DMS53 (cell line): ENCODE data around the gene STRN3.
A peak's percentile ranks its signal among the peaks of the same experiment; 100 is the strongest.
"Not testable (repeated sequence)": the region's sequence is repeated elsewhere in the genome, so short reads cannot be mapped to it uniquely, and the experiment has no call there.

ENCODE experiments used
- DNase-seq: peaks from one replicate; lab custom pipeline; 2025; lab: John Stamatoyannopoulos, UW

The STRN3 gene

DNA sequence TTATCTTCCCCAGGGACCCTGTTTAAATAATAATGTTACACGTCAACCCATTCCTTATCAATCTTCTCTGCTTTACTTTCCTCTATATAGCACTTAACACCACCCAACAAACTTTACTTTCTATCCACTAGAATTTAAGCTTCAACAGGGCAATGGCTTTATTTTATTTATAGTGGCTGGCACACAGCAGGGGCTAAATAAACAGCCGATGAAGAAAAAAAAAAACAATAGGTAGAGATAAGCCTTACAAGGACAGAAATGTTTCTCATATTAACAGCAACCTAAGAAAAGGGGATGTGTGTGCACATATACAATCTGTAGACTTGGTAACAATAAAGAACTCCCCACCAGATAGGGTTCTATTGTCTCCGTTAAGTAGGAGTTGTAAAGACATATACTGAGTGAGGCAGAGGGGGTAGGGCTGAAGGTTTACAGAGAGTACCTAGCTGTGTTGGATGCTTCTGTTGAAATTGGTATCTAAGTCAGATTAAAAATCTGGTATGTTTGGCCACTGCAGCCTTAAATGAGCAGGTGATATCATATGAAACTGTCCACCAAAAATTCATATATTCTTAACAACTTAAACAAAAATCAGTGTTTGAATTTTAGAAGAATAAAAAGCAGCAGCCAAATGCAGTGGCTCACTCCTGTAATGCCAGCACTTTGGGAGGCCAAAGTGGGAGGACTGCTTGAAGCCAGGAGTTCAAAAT lies 25.4 kb downstream of the STRN3 start:
- DNase-seq: no peak

DNA sequence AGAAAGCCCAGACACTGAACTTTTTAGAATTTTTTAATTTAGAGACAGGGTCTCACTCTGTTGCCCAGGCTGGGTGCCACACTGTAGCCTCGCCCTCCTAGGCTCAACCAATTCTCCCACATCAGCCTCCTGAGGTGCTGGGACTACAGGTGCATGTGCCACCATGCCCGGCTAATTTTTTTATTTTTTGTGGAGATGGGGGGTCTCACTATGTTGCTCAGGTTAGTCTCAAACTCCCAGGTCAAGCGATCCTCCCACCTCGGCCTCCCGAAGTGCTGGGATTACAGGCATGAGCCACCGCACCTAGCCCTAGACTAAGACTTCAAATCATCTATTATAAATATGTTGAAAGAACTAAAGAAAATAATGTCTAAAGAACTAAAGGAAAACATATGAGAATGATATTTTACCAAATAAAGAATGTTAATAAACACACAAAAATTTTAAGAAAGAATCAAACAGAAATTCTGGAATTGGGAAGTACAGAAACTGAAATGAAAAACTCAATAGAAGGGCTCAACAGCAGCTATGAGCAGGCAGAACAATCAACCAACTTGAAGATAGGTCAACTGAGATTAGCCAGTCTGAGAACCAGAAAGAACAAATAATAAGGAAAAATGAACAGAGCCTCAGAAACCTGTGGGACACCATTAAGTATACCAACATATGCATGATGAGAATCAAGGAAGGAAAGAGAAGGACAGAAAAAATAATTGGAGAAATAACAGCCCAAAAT lies 27.0 kb downstream of the STRN3 start:
- no peak for DNase-seq

DNA sequence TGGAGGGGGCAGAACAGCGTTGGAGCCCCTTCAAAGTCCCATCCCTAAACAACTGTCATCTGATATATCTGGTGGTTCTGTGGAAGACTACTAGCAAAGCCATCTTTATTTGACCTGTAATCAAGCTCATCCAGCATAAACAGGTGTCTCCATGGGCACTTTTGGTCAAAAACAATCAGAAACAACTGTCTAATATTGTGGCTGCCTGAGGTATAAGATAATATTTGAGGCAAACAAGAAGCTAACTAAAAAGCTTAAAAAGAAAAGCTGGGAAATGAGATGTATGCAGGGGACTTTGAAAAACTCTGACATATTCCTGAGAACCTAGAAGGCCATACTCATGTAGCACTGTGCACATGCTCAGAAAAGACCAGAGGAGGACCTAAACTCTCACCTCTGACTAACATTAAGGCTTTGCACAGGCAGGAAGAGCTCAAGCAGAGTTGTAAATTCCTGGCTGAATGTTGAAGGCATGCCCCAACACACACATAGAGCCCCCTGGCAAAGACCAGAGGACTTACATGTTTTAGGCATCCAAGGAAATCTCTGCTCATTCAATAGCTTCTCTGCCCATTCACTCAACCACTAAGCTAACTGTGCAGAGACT lies 28.0 kb downstream of the STRN3 start:
- DNase-seq: no peak

DNA sequence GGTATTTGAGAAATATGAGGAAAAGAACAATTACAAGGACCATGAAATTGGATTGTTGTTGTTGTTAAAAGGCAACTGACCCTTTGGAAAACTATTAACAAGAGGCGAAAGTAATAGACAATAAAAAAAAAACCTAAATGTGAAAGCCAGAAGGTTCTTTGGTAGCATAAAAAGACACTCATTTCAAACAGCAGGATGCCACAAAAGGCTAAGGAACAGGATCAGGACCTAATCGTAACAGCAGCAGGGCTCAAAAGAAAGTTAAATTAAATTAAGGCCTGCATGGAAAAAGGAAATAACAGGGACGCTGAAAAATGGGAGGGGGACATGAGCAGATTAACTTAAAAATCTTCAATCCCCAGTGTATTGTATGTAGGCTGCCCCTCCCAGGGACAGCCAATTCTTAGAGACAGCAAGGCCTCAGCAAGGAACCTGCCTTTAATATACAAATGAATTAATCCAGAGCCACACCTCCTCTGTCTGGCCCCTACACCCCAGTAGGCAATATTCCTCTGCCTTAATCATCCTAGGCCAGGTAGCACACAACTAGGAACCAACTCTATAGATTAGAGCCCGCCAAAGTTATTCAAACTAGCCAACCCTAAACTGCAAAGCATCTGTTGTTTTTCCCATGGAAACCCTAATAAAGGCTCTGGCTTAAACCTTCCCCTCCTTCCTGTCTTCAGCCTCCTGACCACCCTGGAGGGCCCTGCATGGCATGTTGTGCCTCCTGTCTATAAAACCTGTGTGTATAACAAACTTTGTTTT lies 29.1 kb downstream of the STRN3 start:
- DNase-seq: no peak

DNA sequence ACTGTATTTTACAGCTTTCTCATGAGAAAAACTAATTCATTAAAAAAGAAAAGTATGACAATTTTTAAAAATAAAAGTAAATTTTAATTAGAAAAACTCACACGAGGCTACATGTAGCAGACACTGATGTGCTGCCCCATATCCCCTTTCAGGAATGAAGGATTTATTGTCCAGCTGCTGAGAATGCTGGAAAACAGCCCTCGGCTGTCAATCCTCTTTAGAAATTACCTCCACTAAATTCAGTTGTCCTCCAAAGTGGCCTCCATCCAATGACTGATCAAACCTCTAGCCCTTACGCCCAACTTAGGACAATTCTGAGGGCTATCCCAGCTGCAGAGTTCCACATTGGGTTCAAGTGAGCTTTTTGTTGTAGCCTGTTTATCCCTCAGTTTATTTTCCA lies 30.5 kb downstream of the STRN3 start:
- DNase-seq: no peak

DNA sequence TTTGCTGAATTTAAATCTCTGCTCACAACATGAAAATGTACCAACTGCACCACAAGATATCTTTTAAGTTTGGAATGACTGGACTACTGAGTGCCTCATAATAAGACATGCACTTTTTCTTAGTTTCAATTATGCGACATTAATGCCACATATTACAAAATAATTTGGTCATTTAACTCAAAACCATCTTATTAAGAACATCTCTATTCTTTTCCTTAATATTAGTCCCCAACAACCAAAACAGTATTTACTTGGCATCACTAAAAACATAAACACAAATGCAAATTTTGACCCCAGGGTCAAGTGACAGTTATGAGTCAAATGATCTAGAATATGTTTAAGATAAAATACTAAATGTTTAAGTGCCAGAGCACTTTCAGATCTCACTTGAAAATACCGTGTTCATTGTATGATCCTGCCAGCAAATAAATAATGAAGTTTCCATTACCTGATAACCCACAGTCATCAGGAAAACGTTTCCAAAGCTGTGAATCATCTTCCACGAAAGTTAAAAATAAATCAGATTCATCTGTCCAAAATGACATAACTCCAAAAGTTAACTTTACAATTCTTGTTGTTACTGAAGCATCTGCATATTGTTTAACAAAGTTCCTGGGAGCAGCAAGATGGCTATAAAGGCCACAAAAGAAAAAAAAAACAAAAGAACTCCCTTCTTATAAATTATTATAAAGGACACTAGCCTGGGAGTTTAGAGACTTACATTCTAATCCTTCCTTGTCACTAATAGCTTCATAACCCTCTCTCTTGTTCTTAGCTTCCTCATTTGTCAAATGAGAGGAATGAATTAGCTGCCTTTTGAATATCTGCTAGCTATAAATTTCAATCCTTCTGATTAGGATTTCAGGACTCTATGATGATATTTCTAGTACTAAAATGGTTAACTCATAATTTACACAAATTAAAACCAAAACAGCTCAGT lies 31.2 kb downstream of the STRN3 start:
- DNase-seq: no peak

DNA sequence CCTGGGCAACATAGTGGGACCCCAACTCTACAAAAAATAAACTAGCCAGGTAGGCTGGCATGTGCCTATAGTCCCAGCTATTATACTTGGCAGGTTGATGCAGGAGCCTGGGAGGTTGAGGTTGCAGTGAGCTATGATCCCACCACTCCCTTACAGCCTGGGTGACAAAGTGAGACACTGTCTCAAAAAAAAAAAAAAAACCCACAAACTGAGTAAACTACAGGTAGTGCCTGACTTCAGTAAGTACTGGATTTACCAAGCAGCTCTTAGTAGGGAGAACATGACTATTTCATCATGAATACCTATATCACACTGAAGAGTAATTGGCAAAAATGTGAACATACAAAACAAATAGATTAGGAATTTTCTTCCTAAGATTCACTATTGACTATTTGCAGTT lies 33.1 kb downstream of the STRN3 start:
- no peak for DNase-seq

DNA sequence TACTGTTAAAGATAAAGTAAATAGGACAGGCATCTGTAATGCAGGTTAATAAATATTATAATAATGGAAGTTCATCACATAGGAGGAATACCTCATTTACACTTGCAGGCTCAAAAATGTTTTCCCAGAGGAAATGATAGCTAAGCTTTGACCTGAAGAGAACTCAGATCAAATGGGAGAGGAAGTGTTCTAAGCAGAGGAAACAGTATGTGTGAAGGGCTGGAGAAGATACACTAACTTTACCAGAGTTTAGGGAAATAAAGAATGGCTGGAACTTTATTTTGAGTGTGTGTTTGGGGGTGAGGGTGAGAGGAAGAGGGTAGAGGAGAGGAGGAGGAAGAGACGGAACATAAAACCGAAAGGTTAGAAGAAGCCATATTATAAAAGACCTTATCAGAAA lies 34.8 kb downstream of the STRN3 start:
- DNase-seq: no peak

DNA sequence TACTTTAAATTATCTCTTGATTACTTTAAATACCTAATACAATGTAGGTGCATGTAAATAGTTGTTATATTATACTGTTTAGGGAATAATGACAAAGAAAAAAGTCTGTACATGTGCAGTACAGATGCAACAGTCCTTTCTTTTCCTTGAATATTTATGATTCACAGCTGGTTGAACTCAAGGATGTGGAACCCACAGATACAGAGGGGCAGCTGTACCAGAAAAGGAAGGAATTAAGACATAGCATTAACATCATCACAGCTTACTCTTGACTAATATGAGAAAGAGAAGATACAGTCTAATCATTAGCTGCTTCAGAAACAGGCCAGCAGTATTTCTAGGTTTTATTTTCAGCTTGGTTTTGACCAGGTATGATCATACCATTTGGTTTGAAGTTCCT lies 35.4 kb downstream of the STRN3 start:
- DNase-seq: no peak

DNA sequence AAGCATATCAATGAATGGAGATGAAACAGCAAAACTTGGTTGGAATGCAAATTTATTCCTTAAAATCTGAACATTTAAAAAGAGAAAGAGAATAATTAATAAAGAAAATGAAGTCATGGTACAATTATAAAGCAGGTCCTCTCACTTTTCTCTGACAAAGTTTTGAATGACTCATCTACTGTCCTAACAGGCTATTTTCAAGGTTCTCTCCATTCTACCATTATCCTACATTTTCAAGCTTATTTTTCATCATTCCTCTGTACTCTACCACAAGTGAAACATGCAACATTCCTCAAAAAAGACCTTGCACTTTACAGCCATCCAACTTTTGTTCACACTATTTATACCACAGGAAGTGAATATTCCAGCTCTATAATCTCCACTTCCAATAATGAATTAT lies 37.7 kb downstream of the STRN3 start:
- no peak for DNase-seq

DNA sequence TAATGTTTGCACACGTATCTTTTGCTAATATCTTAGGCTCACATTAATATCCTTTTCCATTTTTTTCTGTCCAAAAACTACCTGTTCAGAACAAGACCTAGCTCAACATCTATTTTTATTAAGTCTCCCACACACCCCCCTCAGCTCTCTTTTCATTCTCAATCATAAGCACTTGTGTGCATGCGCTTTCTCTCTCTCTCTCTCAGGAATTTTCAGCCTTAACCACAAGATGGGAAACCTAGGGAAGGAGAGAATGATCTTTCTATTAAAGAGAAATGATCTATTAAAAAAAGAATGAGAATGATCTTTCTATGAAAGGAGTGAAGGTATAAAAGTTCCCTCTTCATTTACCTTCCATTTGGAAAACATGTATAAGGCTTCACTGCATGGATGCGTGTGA lies 40.4 kb downstream of the STRN3 start:
- DNase-seq: no peak

DNA sequence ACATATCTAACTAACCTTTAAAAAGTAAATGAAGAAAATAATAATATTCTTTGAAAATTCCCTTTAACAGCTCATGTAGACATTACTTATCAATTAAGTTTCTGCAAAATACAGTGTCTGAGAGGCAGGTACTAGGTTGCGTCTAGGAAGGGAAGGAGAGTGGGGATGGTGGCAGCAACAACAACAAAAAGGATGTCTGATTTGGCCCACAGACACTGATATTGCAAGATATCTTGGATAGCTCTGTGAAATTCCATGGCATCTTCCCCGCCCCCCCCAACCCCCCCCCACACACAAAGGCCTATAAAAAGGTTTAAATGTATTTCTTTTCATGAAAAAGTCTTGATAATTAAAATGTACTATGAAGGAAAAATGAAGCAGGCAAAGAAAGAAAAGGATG lies 42.3 kb downstream of the STRN3 start:
- no peak for DNase-seq

DNA sequence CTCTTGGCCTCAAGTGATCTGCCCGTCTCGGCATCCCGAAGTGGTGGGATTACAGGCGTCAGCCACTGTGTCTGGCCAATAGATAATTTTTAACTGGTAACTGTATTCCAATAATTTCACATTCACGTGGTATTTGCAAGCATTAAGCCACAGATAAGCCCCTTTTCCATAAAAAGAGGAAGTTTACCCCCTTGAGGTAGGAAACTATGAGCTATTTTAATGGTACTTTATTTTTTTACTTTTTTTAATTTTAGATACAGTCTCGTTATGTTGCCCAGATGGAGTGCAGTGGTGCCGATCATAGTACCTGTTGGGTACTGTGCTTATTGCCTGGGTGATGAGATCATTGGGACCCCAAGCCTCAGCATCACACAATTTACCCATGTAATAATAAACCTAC lies 43.6 kb downstream of the STRN3 start:
- no peak for DNase-seq

DNA sequence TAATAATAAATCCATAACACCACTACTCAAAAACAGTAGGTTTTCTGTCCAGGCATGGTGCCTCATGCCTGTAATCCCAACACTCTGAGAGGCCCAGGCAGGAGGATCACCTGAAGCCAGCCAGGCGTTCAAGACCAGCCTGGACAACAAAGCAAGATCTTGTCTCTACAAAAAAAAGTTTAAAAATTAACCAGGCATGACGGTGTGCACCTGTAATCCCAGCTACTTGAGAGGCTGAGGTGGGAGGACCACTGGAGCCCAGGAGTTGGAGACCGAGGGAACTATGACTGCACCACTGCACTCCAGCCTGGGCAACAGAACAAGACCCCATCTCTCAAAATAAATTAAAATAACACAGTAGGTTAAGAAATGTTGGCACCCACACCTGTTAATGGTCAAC lies 45.2 kb downstream of the STRN3 start:
- DNase-seq: peak; percentile 23

DNA sequence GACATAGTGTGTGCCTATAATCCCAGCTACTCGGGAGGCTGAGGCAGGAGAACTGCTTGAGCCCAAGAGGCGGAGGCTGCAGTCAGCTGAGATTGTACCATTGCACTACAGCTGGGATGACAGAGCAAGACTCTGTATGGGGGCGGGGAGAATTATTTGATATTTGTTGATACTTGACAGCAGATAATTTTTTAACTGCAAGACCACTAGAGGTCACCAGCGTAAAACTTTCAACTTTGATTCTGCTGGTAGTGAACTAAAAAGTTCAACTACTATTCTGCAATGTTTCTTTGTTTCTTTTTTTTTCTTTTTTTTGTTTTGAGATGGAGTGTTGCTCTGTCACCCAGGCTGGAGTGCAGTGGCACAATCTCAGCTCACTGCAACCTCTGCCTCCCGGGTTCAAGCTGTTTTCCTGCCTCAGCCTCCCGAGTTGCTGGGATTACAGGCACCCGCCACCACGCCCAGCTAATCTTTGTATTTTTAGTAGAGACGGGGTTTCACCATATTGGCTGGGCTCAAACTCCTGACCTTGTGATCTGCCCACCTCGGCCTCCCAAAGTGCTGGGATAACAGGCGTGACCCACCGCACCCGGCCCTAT lies 46.0 kb downstream of the STRN3 start:
- DNase-seq: peak; percentile 75

DNA sequence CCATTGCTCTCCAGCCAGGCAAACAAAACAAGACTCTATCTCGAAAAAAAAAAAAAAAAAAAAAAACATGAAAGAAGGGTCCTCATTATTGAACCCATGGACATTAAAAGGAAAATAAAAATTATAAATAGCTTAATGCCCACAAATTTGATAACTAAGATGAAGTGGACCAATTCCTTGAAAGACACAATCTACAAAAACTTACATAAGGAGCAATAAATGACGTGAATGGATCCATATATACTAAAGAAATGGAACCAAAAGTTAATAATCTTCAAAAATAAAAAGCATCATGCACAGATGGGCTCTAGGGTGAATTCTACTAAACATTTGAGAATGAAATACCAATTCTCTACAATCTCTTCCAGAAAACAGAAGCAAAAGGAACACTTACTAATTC lies 48.4 kb downstream of the STRN3 start:
- DNase-seq: no peak

DNA sequence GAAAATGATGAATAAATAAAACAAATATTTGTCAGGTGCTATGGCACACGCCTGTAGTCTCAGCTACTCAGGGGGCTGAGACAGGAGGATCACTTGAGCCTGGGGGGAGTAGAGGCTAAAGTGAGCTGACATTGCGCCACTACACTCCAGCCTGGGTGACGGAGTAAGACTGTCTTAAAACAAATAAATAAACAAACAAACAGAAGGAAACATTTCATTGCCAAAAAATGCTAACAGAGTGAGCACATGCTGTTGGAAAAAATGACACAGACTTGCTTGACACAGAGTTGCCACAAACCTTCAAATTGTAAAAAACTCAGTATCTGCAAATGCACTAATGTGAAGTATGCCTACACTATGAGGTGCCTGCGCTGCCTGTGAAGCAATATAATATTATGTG lies 51.6 kb downstream of the STRN3 start:
- no peak for DNase-seq

DNA sequence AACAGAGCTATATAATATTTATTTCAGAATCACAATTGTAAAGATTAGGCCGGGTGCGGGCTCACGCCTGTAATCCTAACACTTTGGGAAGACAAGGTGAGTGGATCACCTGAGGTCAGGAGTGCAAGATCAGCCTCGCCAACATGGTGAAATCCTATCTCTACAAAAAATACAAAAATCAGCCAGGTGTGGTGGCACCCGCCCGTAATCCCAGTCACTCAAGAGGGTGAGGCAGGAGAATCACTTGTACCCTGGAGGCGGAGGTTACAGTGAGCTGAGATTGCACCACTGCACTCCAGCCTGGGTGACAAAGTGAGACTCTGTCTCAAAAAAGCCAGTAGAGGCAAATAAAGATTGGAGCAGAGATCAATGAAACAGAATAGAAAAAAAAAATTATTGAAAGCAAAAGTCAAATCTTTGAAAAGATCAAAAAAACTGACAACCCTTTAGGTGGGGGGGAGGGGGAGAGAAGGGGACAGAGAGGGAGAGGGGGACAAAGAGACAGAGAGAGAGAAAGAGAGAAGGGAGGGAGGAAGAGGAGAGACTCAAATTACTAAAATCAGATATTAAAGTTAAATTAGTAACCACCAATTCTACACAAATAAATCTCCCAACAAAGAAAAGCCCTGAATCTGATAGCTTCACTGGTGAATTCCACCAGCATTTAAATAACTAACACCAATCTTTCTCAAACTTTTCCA lies 53.1 kb downstream of the STRN3 start:
- no peak for DNase-seq

DNA sequence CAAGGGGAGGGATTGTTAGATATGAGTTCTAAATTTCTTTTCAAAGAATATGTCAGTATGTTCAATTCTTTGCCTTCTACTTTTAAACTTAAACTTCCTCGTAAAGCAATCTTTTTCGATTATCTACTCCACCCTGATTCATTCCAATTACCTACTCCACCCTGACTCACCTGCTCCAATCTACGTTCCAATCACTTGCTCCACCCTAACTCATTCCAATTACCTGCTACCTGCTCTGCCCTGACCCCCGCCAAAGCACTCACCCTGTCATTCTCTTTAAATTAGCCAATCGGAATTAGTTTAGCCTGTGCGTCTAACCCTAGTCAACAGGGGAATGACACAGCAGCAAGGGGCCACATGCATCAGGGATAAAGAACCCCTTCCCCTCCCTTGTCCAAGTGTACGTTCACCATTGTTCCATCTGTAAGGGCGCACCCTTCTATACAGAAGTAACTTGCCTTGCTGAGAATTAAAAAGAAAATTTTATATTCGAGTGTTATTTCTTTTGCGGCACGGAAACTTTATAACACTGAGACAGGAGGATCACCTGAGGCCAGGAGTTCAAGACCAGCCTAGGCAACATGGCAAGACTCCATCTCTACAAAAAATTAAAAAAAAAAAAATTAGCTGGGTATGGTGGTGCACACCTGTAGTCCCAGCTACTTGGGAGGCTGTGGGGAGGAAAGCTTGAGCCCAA lies 54.0 kb downstream of the STRN3 start:
- DNase-seq: not testable (repeated sequence)

DNA sequence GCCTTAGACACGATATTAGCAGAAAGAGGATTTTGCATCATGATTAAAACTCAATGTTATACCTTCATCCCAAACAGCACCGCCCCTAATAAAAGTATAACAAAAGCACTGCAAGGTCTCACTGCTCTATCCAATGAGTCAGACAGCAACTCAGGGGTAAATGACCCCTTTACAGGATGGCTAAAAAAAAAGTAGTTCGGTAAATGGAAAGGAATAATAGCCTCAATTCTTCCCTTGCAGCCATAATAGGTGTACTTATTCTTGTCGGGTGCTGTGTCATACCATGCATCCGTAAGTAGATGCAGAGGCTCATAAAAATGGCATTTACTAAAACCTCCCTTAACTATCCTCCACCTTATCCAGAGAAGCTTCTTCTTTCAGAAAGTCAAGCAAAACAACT lies 54.6 kb downstream of the STRN3 start:
- DNase-seq: no peak
